GM21360 (cell line): ENCODE measurements around the gene GOLGA5.
"Not testable (repeated sequence)": the region's sequence is repeated elsewhere in the genome, so short reads cannot be mapped to it uniquely, and the experiment has no call there.

Experiments used
- ATAC-seq: cut with Tn5 transposase; IDR thresholded peaks from one replicate; pipeline ENCODE4 v1.9.1; 2021; ENCODE audit warnings: mild to moderate bottlenecking, moderate library complexity; ENCODE audit not compliant: unreplicated experiment

GOLGA5 gene

DNA sequence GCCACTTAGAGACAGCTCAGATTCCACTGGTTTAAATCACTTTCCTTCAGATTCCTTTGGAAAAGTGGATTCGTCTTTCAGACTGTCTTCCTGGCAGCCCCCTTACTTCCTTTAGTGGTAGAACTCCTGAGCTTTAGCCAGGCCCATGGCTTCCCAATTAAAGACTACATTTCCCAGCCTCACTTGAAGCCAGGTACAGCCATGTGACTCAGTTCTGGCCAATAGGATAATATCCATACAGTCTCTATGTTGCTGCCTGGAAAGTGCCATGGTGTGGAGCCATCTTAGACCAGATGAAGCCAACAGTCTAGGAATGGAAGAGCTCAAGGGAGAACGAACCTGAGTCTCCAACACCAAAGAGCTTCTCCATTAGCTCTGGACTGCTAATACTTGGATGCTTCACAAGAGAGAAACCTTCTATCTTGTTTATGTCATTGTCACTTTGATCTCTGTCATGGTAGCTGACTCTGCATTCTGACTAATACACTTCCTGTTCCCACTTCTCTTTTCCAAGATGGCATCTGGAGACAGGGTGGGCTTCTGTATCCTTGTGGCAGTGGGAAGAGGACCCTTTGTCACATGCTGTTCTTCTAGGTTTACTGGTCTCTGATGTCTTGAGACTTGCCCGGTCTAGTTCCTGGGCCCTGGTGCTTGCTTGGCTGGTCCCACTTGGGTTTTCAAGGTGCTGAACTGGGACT is 15.1 kb upstream of the GOLGA5 start:
- not testable (repeated sequence) for ATAC-seq

DNA sequence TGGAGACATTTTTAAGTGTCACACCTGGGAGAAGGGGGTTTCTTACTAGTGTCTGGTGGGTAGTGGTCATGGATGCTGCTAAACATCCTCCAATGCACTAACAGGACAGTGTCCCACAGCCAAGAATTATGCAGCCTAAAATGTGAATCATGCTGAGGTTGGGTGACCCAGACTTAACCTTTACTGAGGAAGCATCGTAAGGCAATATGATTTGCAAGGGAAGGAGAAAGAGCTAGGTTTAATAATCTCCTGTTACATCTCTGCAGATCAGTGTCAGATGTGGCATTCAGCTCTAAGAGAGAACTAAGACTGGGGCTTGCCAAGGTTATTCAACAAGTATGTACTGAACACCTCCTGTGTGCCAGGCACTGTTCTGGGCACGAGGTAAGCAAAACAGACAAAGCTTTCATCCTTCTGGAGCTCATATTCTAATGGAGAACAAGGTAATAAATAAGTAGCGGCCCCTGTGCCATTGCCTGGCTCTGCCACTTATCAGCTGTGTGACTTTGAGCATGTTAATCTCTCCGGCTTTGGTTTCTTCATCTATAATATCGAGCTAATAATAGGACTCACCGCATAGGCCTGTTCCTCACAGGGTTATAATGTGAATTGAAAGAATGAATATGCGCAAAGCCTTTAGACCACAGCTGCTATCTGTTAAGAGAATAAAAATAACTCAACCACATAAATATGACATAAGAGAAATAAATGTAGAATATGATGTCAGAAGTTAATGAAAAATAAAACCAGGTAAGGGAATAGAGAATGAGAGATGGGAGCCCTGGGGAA is 13.5 kb upstream of the GOLGA5 start:
- no peak for ATAC-seq

DNA sequence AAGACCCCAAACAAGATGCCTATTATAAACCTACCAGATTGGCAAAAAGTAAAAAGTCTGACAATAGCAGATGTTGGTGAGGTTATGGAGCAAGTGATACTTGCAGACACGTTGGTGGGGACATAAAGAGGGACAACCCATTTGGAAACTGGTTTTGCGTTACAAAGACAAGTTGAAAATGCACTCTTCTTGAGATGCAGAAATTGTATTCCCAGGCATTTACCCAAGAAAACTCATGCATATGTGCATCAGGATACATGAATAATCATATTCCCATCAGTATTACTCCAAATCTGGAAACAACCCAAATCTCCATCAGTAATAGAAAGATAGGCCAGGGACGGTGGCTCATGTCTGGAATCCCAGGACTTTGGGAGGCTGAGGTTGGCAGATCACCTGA is 12.8 kb upstream of the GOLGA5 start:
- ATAC-seq = no peak

DNA sequence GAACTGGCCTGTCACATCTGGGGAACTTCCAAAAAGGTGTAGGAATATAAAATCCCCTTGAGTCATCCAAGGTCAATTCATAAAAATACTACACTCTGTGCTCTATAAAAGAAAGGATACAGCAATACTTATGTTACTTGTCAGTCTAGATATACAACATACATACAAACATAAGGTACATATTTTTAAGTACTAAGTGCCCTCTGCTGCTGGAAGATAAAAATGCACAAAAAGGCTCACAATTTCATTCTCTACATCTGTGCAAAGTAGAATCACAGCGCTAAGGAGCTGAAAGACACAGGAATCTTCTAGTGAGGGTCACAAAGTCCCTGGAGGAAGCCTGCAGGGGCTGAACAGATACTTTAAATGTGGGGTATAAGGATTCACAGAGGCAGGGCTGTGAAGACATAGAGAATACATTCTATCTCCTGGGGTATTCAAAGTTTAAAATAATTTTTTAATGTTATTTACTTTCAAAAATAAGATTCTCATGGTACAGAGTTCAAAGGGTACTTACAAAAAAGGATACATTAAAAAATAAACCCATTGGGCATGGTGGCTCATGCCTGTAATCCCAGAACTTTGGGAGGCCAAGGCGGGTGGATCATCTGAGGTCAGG is 10.2 kb upstream of the GOLGA5 start:
- peak; percentile 64 for ATAC-seq

DNA sequence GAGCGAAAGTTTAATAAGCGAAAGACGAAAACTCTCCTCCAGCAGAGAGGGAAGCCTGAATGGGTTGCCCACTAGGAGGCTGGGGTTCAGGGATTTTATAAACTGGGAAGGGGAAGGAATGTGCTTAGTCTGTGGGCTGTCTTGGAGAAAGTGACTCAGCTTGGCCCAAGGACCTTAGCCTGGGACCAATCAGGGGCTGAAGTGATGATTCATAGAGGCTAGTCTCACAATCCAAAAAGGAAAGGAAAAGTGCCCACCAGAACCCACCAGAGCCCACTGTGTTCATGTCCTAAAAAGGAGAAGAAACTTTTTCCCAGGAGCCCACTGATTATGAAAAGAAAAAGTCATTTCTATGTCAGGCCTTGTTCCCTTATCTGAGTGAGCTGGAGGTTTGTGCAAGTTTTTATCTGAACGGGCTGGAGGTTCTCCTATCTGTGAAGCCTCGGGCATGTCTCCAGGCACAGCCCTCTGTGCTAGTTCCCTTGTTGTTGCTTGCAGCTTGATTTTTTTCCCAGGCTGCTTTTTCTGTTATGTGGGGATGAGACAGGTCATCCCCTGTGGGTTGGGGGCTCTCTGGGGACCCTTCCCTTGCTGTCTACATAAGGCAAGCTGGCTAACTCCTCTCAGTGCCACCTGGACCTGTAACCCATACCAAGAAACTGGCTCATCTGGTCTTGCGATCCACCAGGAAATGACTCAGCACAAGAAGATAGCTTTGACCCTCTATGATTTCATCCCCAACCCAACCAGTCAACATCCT is 8.3 kb upstream of the GOLGA5 start:
- ATAC-seq = no peak

DNA sequence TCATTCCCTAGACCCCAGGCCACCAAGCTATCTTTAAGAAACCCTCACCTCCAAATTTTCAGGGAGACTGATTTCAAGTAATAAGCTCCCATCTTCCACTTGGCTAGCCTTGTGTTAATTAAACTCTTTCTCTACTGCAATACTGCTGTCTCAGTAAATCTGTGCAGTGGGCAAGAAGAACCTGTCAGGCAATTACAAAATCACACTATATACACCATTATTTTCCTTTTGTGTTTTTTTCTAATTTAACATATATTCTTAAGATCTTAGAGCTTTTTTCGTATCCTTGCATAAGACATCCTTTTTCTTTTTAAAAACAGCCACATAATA is 7.7 kb upstream of the GOLGA5 start:
- no peak for ATAC-seq

DNA sequence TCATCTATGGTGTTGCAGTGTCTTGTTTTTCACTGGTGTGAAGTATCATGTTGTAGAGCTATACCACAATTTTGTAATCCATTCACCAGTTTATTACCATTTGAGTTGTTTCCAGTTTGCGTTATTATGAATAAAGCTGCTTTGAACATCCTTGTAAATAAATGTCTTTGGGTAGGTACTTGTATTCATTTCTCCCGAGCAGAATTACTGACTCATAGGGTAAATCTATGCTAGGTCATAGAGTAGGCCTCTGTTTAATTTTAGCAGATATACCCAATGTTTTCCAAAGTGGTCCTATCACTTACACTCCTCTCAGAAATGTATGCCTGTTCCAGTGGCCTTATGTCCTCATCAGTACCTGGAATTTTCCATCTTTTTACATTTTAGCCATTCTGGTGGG is 6.6 kb upstream of the GOLGA5 start:
- no peak for ATAC-seq

DNA sequence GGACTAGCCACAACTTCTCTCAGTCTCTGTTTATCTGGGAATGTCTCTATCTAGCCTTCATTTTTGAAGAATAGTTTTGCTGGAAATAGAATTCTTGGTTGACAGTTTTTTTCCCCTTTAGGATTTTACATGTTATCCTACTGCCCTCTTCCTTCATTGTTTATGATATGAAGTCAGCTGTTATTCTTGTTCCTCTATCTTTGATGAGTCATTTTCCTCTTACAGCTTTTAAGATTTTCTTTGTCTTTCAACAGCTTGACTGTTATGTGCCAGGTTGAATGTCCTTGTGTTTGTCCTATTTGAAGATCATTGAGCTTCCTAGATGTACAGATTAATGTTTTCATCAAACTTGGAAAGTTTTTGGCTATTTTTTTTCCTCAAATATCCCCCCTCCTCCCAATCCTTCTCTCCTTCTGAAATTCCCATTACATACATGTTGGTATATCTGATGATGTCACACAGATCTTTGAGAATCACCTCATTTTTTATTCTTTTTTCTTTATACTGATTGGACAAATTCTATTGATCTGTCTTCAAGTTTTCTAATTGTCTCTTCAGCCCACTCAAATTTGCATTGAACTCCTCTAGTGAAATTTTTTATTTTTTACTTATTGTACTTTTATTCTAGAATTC is 4.5 kb upstream of the GOLGA5 start:
- no peak for ATAC-seq

DNA sequence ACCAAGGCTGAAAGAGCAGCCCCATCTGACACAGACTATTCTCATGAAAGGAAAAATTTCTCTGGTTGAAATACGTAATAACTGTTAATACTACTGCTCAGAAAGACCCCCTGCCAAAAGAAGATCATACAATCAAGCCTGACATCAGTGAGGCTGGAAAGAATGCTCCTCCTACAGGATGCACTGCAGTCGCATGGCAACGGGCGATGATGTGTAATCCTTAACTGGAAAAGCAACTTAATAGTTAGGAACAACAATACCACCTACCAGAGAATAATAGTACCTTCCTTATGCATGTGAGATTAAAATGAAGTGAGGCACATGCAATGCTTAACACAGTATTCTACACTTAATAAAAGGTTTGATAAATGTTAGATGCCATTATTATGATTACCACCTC is 1.2 kb upstream of the GOLGA5 start:
- ATAC-seq = no peak

DNA sequence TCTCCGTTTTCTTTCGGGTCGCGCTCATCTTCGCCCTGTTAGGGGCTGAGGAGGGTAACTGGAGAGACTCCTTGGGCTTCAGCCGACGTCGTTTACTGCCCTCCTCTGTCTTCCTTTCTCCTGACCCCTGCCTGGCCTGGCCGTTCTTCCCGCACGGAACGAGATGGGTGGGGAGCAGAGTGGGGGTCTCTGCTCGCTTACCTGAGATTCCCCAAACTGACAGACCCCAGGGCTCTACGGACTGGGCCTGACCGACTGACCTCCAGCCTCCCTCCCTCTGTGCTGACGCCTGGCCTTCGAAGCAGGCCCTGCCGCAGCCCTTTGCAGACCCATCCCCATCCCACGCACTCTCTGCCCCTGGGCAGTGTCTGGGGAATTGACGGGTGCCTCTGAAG is 439 bp downstream of the GOLGA5 start:
- no peak for ATAC-seq

DNA sequence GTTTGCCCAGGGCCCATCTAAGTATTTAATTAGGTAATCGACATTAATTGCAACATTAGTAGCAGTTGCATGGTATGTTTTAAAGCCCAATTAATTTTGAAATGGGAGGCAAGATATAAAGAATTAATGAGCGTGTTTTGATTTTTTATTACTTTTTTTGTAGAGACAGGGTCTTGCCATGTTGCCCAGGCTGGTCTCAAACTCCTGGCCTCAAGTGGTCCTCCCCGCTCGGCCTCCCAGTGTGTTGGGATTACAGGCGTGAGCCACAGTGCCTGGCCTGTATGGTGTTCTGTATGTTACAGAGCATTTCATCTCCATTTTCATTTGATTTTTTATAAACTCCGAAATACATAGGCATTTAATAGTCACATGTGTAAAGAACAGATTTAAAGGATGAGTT is 856 bp downstream of the GOLGA5 start:
- ATAC-seq = no peak

DNA sequence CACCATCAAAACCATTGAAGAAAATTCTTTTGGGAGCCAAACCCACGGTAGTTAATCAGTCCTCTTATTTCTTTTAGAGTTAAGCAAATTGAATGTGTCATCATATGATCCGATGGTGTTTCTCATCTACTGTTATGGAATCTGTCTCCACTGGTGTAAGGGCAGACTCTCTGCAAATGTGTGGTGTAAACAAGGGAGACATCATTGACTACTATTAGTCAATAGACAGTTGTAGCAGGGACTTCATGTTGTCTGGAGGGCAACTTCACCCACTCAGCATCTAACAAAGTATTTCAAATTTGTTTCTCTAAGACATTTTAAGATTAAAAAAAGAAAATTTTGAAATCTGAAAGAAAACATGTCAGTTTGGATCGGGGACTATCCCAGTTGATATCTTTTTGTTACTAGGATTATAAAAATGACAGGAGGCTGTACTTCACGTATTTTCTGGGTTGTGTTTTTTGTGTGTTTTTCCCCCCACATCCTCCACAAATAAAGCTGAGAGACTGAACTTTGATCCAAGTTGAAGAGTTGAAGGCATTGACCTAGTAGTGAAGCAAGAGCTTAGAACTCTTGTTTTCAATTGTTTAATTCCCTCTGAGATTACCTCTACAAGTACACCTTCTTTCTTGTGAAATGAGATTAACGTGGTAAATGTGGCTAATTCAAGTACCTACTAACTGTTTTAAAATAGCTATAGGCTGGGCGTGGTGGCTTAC is 4.0 kb downstream of the GOLGA5 start:
- no peak for ATAC-seq

DNA sequence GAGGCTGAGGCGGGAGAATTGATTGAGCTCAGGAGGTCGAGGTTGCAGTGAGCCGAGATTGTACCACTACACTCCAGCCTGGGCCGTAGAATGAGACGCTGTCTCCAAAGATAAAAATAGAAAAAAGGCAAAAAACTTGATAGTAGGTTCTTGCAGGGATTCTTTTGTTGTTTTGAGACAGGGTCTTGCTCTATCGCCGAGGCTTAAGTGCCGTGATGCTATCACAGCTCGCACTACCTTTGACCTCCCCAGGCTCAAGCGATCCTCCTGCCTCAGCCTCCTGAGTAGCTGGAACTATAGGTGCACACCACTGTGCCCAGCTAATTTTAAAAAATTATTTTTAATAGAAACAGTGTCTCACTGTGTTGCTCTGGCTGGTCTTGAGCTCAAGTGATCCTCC is 4.7 kb downstream of the GOLGA5 start:
- ATAC-seq = no peak

DNA sequence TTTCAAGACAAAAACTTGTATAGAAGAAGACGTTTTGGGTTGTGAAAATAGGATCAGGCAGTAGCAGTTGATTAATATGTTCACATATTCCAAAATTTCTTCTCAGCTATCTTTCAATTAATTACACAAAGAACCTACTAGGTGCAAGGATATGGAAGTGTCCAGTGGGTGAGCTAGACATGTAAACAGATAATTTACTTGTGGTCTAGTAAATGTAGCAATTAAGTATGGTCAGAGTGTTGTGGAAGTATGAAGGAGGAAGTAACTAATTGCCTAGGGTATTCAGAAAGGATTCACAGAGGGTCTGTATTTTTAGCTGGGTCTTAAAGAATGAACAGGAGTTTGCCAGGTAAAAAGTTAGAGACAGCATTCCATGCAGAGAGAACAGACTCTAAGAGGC is 5.9 kb downstream of the GOLGA5 start:
- ATAC-seq = no peak

DNA sequence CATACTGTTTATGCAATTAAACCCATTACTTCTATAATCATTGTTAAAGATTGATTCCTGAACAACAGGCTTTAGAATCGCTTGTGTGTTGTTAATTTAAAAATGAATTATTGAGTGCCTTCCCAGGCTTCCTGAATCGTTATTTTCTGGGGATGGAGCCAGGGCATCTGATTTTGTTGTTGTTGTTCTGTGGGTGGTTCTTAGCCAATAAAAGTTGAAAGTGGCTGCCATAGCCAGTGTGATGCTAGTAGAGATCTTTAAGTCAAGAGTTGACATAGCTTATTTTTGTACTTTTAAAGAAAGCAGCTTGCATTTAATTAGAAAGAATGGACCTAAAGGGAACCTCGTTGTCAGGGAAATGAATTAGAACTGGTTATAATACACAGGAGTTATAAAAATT is 6.4 kb downstream of the GOLGA5 start:
- no peak for ATAC-seq

DNA sequence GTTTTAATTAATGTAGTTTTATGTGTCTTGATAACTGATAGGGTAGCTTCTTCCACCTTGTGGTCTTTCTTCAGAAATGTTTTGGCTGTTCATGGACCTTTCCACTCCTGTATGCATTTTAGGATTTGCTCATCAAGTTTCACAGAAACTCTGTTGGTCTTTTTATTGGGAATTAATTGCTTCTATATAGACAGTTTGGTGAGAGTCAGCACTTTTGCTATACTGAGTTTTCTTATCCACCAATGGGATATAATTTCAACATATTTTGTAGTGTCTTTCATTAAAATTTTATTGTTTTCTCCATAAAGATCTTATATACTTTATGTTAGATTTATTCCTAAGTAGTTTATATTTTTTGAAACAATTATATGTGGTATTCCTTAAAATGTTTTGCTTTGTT is 7.8 kb downstream of the GOLGA5 start:
- ATAC-seq = no peak

DNA sequence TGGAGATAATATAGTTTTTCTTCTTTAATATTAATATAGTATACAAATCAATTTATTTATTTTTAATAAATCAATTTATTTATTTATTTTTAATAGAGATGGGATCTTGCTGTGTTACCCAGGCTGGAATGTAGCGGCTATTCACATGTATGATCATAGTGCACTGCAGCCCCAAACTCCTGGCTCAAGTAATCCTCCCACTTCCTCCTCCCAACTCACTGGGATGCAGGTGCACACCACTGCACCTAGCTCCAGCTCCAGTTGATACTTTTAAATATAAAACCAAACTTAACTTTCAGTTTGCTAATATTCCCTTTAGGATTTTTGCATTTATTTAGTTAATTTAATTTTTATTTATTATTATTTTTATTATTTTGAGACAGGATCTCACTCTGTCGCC is 8.6 kb downstream of the GOLGA5 start:
- ATAC-seq = no peak

DNA sequence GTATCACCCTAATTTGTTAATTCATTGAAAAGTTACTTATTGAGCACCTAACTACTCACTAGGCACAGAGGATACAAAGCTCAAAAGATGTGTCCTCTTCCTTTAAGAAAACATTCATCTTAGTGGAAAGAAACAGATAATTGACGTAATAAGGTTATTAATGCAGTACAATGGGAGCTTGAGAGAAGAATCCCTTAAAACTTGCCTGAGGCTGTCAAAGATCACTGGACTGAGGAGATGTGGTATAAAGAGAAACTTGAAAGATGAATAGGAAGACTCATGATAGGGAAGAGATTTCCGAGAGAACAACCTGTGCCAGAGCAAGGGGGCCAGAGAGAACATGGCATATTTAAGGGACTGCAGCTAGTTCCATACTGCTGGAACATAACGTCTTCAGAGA is 19.1 kb downstream of the GOLGA5 start:
- no peak for ATAC-seq

DNA sequence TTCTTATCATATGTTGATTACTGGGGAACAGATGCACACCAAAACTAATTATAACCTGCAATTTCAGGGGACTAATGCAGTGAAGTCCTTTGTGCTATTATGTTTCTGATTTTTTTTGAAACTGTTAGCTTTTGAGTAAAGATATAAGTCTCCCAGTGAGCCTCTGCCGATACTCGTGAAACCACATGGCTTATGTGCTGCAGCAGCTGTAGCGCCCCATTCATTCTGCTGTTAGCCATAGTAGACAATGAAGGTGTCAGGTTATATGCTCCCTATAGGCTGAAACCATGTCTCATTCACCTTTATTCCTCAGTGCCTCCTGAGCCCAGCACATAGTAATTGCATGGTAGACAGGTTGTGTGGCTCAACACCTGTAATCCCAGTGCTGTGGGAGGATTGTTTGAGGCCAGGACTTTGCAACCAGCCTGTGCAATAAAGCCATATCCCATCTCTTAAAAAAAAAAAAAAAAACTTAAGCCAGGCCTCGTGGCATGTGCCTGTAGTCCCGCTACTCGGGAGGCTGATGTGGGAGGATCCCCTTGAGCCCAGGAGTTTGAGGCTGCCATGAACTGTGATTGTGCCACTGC is 25.0 kb downstream of the GOLGA5 start:
- ATAC-seq = no peak
